Measurements from ENCODE around the gene VWA5B2. TPM values are rescaled to one million over a fixed set of nuclear protein-coding genes. Genes with fewer than 3 reads are reported as not detected.

Gene VWA5B2
- total and polyA plus RNA-seq, 9 of the 15 experiments (the other 6 are each of a cell fraction or from before 2014, with no cell fraction given): 0.04 TPM; not detected in 8

DNA sequence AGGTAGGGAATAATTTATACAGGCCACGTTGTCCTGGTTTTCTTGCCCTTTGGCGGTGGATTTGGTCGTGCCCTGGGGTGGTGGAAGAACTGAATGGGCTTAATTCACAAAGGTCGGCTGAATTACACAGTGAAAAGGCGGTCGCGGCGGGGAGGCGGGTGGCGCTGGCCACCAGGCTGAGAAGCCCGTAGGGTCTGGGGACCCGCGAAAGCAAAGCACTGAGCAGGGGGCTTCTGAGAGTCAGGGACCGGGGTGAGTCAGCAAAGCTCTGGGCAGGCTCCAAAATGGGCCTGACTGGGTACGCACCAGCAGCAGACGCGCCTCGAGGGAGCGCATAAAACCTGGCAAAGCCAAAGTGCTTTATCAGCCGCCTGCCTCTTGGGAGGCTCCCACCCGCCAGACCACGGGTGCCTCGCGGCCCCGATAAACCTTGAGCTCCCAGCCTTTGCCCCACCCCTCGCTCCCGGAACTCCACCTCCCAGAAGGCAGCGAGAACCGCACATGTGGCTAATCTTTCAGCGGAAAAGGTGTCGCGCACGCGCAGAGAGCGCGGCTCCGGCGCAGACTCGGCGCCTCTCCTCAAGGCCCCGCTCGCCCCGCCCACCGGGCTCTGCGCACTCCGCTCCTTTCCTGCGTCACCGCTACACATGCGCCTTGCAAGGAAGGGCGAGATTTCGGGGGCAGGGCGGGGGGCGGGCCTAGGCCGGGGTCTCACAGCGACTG is 43.8 kb upstream of the VWA5B2 start (continued):
- TF ChIP-seq TEAD1 (CRISPR knock-in tag; IDR thresholded peaks at IDR 0.05) (peak in 1 of 2 experiments; percentile 47; a peak in 1 of 4 replicates), CAMTA2 (CRISPR knock-in tag; conservative IDR thresholded peaks at IDR 0.05) (peak; percentile 67; the same call in 1 of the 2 replicates), PTBP1 (IDR thresholded peaks at IDR 0.05; ENCODE audit: low read depth, low read length) (0 out of 2 replicates have a peak, but pooled peaks have one; percentile 65), SMARCA4 (IDR thresholded peaks at IDR 0.05) (peak; percentile 69), CBX5 (IDR thresholded peaks at IDR 0.05; ENCODE audit: borderline replicate concordance, low read depth) (no peak), SOX6 (IDR thresholded peaks at IDR 0.05) (peak; percentile 66), PHB2 (IDR thresholded peaks at IDR 0.05; ENCODE audit: low read depth) (0 out of 2 replicates have a peak, but pooled peaks have one; percentile 37), KLF1 (tag; IDR thresholded peaks at IDR 0.05) (peak; percentile 85), NBN (IDR thresholded peaks at IDR 0.05; ENCODE audit: low read depth) (peak; percentile 70), ZNF583 (CRISPR knock-in tag; IDR thresholded peaks at IDR 0.05) (no peak), NFIC (IDR thresholded peaks at IDR 0.05) (peak; percentile 69), NRF1 (conservative IDR thresholded peaks at IDR 0.05 in 1 of 2, IDR thresholded peaks at IDR 0.05 in 1 of 2) (peak; percentile 100), TOE1 (IDR thresholded peaks at IDR 0.05; ENCODE audit: borderline replicate concordance) (0 out of 2 replicates have a peak, but pooled peaks have one; percentile 27), TOE1 (CRISPR knock-in tag; IDR thresholded peaks at IDR 0.05; ENCODE audit: borderline replicate concordance, low read depth) (no peak), POLR2H (tag; IDR thresholded peaks at IDR 0.05; ENCODE audit: low read depth) (peak; percentile 65), SP2 (IDR thresholded peaks at IDR 0.05; ENCODE audit: extremely low read depth, low read depth, low read length, poor library complexity, severe bottlenecking) (no peak), MYNN (IDR thresholded peaks at IDR 0.05) (peak; percentile 72), MYNN (CRISPR knock-in tag; IDR thresholded peaks at IDR 0.05) (no peak), GATA2 (CRISPR knock-in tag; IDR thresholded peaks at IDR 0.05) (peak; percentile 64; the same call in 1 of the 2 replicates), GATAD2A (IDR thresholded peaks at IDR 0.05) (0 out of 2 replicates have a peak, but pooled peaks have one; percentile 65), HNRNPLL (IDR thresholded peaks at IDR 0.05; ENCODE audit: low read depth, low read length, poor library complexity, severe bottlenecking) (peak; percentile 96), TAF1 (IDR thresholded peaks at IDR 0.05; ENCODE audit: control insufficient read depth, extremely low read depth, insufficient read depth, low read length, severe bottlenecking) (peak; percentile 41), MAFK (IDR thresholded peaks at IDR 0.05; ENCODE audit: low read length) (peak; percentile 58)

Data from K562 (cell line).